Karpas-422 (cell line): ENCODE measurements around the gene FAAP100. TPM values are rescaled to one million over a fixed set of nuclear protein-coding genes. Genes with fewer than 3 reads are reported as not detected.
"Not testable (repeated sequence)": the region's sequence is repeated elsewhere in the genome, so short reads cannot be mapped to it uniquely, and the experiment has no call there.

ENCODE experiments used
- DNase-seq: peaks from one replicate; pipeline ENCODE4 v3.0.0-alpha.2; 2015
- H2AFZ ChIP-seq: fragments of 200-600 bp; sonication (generic); 2 replicates; pipeline ENCODE4 v1.6.1; 2014; ENCODE audit warnings: antibody characterized with exemption, low read length, mixed read lengths
- H3K27ac ChIP-seq: fragments of 200-600 bp; sonication (generic); 2 replicates; pipeline ENCODE4 v1.5.1; 2014; ENCODE audit warnings: mild to moderate bottlenecking, low read length, moderate library complexity
- H3K27me3 ChIP-seq: fragments of 200-600 bp; sonication (generic); 2 replicates; pipeline ENCODE4 v1.6.1; 2014; ENCODE audit warnings: low read length, mixed read lengths
- H3K36me3 ChIP-seq: fragments of 200-600 bp; sonication (generic); 2 replicates; pipeline ENCODE4 v1.6.1; 2014; ENCODE audit warnings: low read length, mixed read lengths; ENCODE audit not compliant: insufficient read depth
- H3K4me1 ChIP-seq: fragments of 200-600 bp; sonication (generic); 2 replicates; pipeline ENCODE4 v1.6.1; 2014; ENCODE audit warnings: mild to moderate bottlenecking, low read length, mixed read lengths
- H3K4me2 ChIP-seq: fragments of 200-600 bp; sonication (generic); 2 replicates; pipeline ENCODE4 v1.6.1; 2014; ENCODE audit warnings: low read length, low read depth, mild to moderate bottlenecking; ENCODE audit not compliant: poor library complexity, severe bottlenecking
- H3K4me3 ChIP-seq: fragments of 200-600 bp; sonication (generic); 2 replicates; pipeline ENCODE4 v1.5.1; 2014; ENCODE audit warnings: mild to moderate bottlenecking, antibody characterized with exemption, low read length, mixed read lengths
- H3K79me2 ChIP-seq: fragments of 200-600 bp; sonication (generic); 2 replicates; pipeline ENCODE4 v1.6.1; 2014; ENCODE audit warnings: mild to moderate bottlenecking, low read length, mixed read lengths
- H3K9ac ChIP-seq: fragments of 200-600 bp; sonication (generic); 2 replicates; pipeline ENCODE4 v1.6.0; 2014; ENCODE audit warnings: low read length
- H3K9me2 ChIP-seq: fragments of 200-600 bp; sonication (generic), shearing (Covaris generic); replicated peaks from 2 replicates; pipeline ENCODE4 v1.6.0; 2014; ENCODE audit warnings: mild to moderate bottlenecking, low read length, moderate library complexity; ENCODE audit not compliant: insufficient read depth
- H3K9me3 ChIP-seq: fragments of 300-700, 200-600 bp; sonication (generic); 2 replicates; pipeline ENCODE4 v1.6.1; 2014; ENCODE audit warnings: low read length, mixed read lengths
- H4K20me1 ChIP-seq: fragments of 200-600 bp; sonication (generic); 2 replicates; pipeline ENCODE4 v1.6.1; 2014; ENCODE audit warnings: mild to moderate bottlenecking, antibody characterized with exemption, low read length, low read depth; ENCODE audit not compliant: insufficient read depth
- total RNA-seq: library from RNA; depleted of rRNA; stranded (reverse); fragments of >200 nt; shearing (Covaris generic); gene quantifications from 2 replicates; pipeline ENCODE4 v1.2.3, GENCODE V29; 2014; ENCODE audit warnings: low replicate concordance

Gene FAAP100
- total RNA-seq, 1 experiment from 2014 or later: 14.8 TPM

DNA sequence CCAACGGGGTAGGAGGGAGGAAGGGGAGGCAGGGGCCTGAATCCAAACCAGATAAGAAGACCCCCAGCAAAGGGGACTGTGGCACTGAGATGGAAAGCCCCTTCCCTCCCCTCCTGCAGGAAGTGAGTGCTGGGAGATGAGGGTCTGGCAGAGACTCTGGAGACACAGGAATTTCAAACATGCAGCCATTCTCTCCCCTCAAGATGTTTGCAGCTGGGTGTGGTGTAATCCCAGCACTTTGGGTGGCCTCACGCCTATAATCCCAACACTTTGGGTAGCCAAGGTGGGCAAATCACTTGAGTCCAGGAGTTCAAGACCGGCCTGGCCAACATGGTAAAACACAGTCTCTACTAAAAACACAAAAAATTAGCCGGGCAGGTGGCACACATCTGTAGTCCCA, 33.9 kb upstream of the FAAP100 start:
- H3K9me2 ChIP-seq: no peaks in the 10 kb centered on the region
- no peak for DNase-seq
- no peak overlapping the region for H2AFZ ChIP-seq
- no peak overlapping the region for H3K4me2 ChIP-seq
- no peaks in the 10 kb centered on the region for H3K27me3 ChIP-seq
- peaks cover 23% of the 10 kb centered on the region for H3K36me3 ChIP-seq
- no peak overlapping the region for H3K9ac ChIP-seq
- no peak overlapping the region for H3K4me3 ChIP-seq
- H3K79me2 ChIP-seq: 0 out of 2 replicates have a peak, but pooled peaks cover 3% of the 10 kb centered on the region
- no peak overlapping the region for H3K27ac ChIP-seq
- no peaks in the 10 kb centered on the region for H4K20me1 ChIP-seq
- H3K9me3 ChIP-seq: no peaks in the 10 kb centered on the region
- H3K4me1 ChIP-seq: no peaks in the 10 kb centered on the region

DNA sequence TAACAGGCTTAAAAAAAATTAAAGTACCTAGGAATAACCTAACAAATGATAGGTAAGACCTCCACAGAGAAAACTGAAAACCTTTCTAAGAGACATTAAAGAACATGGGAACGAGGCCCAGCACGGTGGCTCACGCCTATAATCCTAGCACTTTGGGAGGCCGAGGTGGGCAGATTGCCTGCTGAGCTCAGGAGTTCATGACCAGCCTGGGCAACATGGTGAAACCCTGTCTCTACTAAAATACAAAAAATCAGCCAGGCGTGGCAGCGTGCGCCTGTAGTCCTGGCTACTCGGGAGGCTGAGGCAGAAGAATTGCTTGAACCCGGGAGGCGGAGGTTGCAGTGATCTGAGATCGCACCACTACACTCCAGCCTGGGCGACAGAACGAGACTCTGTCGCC, 32.6 kb upstream of the FAAP100 start:
- not testable (repeated sequence) for H3K79me2 ChIP-seq, H4K20me1 ChIP-seq, H3K9ac ChIP-seq, H3K4me3 ChIP-seq, H3K4me2 ChIP-seq, DNase-seq, H3K27me3 ChIP-seq, H3K27ac ChIP-seq, H3K9me2 ChIP-seq, H2AFZ ChIP-seq, H3K9me3 ChIP-seq, H3K4me1 ChIP-seq
- H3K36me3 ChIP-seq: peaks cover 19% of the 10 kb centered on the region

DNA sequence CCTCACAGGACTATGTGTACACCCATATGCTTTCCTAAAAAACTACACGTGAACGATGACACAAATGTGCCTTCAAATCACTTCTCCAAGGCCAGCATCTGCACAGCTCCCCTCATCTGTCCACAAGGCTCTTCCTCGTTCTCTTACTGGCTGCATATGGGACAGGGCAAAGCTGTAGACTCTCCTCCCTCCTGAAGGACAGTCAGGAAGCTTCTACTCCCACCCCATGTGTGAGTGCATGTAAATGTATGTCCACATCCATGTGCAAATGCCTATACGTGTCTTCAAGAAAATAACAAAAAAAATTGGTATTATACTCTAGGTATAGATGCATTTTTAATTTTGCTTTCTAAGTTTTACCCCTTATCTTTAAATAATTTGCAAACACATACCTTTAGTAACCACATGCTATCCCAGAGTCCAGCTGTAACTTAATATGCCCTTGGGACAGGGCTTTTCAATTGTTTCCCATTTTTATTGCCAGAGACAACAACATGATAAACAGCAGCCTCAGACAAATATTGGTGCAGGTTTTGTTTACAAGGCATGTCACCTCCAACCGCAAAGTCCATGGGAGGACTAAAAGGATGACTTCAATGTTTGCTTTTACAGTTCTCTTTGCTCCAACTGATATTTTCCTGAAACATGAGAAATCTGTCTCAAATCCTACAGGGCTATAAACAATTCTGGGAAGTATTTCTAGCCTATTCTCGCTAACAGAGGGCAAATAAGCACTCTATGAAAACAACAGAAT, 31.6 kb upstream of the FAAP100 start:
- Histone ChIP-seq H3K27me3 (no peaks in the 10 kb centered on the region), H3K36me3 (peaks cover 15% of the 10 kb centered on the region), H3K9ac (no peak overlapping the region), H3K9me2 (no peaks in the 10 kb centered on the region), H3K9me3 (no peaks in the 10 kb centered on the region), H3K27ac (no peak overlapping the region), H4K20me1 (0 out of 2 replicates have a peak, but pooled peaks cover 3% of the 10 kb centered on the region), H2AFZ (no peak overlapping the region), H3K4me3 (no peak overlapping the region), H3K4me2 (no peak overlapping the region), H3K79me2 (0 out of 2 replicates have a peak, but pooled peaks cover 3% of the 10 kb centered on the region), H3K4me1 (no peaks in the 10 kb centered on the region)
- no peak for DNase-seq

DNA sequence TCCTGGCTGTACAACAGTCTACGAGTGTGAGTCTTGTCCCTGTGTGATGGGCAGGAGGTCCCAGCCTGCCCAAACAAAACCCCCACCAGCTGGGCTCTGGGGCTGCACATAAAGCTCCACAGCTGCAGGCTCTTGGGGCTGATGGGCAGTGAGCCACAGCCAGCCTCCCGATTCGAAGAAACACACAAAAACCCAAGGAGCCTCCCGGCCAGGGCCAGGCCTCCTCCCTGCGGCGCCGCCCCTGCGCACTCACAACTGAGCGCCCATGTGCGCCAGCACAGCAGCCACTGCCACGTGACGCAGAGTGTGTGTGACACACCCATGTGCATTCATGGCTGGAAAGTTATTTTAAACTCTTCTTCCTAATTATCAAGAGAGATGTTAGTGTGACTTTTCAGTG, 30.6 kb upstream of the FAAP100 start:
- H3K79me2 ChIP-seq: 0 out of 2 replicates have a peak, but pooled peaks cover 3% of the 10 kb centered on the region
- 0 out of 2 replicates have a peak, but pooled peaks cover 5% of the 10 kb centered on the region for H4K20me1 ChIP-seq
- H3K27ac ChIP-seq: no peak overlapping the region
- H3K4me2 ChIP-seq: no peak overlapping the region
- H2AFZ ChIP-seq: no peak overlapping the region
- no peak overlapping the region for H3K9ac ChIP-seq
- H3K9me3 ChIP-seq: no peaks in the 10 kb centered on the region
- H3K27me3 ChIP-seq: no peaks in the 10 kb centered on the region
- H3K4me1 ChIP-seq: no peaks in the 10 kb centered on the region
- no peak for DNase-seq
- no peaks in the 10 kb centered on the region for H3K9me2 ChIP-seq
- no peak overlapping the region for H3K4me3 ChIP-seq
- peaks cover 9% of the 10 kb centered on the region; the same call in 1 of the 2 replicates for H3K36me3 ChIP-seq

DNA sequence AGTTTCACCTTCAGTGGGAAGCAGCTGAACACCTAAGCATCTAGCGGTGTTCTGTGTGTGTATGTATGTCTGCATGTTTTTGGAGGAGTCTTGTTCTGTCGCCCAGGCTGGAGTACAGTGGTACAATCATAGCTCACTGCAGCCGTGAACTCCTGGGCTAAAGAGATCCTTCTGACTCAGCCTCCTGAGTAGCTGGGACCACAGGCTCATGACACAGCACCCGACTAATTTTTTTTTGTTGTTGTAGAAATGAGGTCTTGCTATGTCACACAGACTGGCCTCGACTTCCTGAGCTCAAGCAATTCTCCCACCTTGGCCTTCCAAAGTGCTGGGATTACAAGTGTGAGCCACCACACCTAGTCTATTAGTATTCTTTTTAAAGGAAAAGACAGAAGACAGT, 30.2 kb upstream of the FAAP100 start:
- peaks cover 9% of the 10 kb centered on the region; the same call in 1 of the 2 replicates for H3K36me3 ChIP-seq

DNA sequence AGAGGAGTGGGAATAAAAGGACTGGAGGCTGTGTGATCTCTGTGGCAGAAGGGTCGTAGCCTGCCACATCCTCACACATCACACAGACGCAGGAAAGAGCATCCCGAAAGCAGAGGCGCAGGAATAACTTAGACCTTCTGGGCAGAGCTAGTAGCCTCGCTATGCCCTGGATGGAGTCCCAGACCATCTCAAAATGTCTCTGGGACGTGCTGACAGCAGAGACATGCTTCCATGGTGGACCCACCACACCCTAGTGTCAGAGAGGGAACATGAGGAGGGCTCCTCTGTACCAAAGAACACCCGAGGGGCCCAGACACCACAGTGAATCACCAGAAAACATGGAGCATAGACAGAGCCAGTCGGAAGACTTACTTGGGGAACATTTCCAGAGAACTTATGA, 29.6 kb upstream of the FAAP100 start:
- Histone ChIP-seq H3K27ac (no peak overlapping the region), H3K79me2 (0 out of 2 replicates have a peak, but pooled peaks cover 3% of the 10 kb centered on the region), H3K4me2 (no peak overlapping the region), H3K27me3 (no peaks in the 10 kb centered on the region), H3K4me1 (no peaks in the 10 kb centered on the region), H3K9ac (no peak overlapping the region), H3K9me2 (no peaks in the 10 kb centered on the region), H3K4me3 (no peak overlapping the region), H4K20me1 (0 out of 2 replicates have a peak, but pooled peaks cover 5% of the 10 kb centered on the region), H3K9me3 (no peaks in the 10 kb centered on the region), H3K36me3 (peaks cover 9% of the 10 kb centered on the region; the same call in 1 of the 2 replicates), H2AFZ (no peak overlapping the region)
- DNase-seq: no peak

More for the DNA sequence above, 30.2 kb upstream of the FAAP100 start:
- no peak for DNase-seq
- Histone ChIP-seq H3K4me1 (no peaks in the 10 kb centered on the region), H3K4me2 (no peak overlapping the region), H3K9me2 (no peaks in the 10 kb centered on the region), H3K9me3 (no peaks in the 10 kb centered on the region), H4K20me1 (0 out of 2 replicates have a peak, but pooled peaks cover 5% of the 10 kb centered on the region), H3K27me3 (no peaks in the 10 kb centered on the region), H3K27ac (no peak overlapping the region), H2AFZ (no peak overlapping the region), H3K79me2 (0 out of 2 replicates have a peak, but pooled peaks cover 3% of the 10 kb centered on the region), H3K9ac (no peak overlapping the region), H3K4me3 (no peak overlapping the region)

DNA sequence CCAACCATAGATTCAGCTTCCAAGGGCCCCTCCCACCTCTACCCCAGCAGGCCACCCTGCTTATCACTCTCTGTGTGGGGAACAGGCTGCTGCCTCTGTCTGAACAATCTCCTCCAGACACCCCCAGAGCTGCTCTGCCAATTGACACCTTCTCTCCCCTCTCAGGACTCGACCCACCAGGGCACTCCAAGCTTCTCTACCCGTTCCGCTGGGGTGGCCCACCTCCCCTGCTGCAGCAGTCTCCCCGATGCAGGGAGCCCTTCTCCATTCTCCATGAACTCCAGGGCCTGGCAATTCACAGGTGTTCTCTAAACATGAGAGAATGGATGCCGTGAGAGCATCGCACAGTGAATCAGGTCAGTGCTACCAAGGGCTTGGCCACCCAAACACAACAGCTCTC, 28.3 kb upstream of the FAAP100 start:
- peaks cover 9% of the 10 kb centered on the region; the same call in 1 of the 2 replicates for H3K36me3 ChIP-seq
- no peak overlapping the region for H3K4me3 ChIP-seq
- DNase-seq: no peak
- 0 out of 2 replicates have a peak, but pooled peaks cover 3% of the 10 kb centered on the region for H3K79me2 ChIP-seq
- no peaks in the 10 kb centered on the region for H3K9me3 ChIP-seq
- H2AFZ ChIP-seq: no peak overlapping the region
- 0 out of 2 replicates have a peak, but pooled peaks cover 9% of the 10 kb centered on the region for H4K20me1 ChIP-seq
- no peak overlapping the region for H3K4me2 ChIP-seq
- H3K27ac ChIP-seq: no peak overlapping the region
- no peak overlapping the region for H3K9ac ChIP-seq
- H3K9me2 ChIP-seq: no peaks in the 10 kb centered on the region
- H3K4me1 ChIP-seq: no peaks in the 10 kb centered on the region
- H3K27me3 ChIP-seq: no peaks in the 10 kb centered on the region

DNA sequence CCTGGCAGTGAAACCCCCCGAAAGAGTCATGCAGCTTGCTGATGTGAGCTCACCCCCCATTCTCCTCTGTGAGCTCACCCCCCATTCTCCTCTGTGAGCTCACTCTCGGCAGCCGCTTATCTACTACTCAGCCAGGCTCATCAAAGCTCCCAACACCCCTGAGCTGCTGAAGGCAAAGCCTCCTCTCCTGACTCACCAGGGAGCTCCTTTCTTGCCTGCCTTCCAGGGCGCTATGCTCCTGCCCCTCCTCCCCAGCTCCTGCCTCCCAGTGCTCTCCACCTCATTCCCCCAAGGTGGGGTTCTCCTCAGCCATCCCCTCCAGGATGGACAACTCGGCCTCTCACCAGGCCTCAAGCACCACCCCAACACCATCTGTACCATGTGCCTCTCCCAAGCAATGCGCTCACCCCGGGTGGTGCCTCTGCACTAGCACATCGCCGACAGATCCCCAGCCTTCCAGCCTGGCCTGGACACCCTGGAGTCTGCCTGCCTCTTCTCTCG, 27.7 kb upstream of the FAAP100 start:
- H3K27ac ChIP-seq: no peak overlapping the region
- H3K27me3 ChIP-seq: no peaks in the 10 kb centered on the region
- no peak for DNase-seq
- H3K36me3 ChIP-seq: peaks cover 9% of the 10 kb centered on the region; the same call in 1 of the 2 replicates
- H3K79me2 ChIP-seq: 0 out of 2 replicates have a peak, but pooled peaks cover 3% of the 10 kb centered on the region
- H3K4me1 ChIP-seq: no peaks in the 10 kb centered on the region
- H3K9ac ChIP-seq: no peak overlapping the region
- 0 out of 2 replicates have a peak, but pooled peaks cover 9% of the 10 kb centered on the region for H4K20me1 ChIP-seq
- no peak overlapping the region for H3K4me3 ChIP-seq
- no peak overlapping the region for H2AFZ ChIP-seq
- H3K9me2 ChIP-seq: no peaks in the 10 kb centered on the region
- no peaks in the 10 kb centered on the region for H3K9me3 ChIP-seq
- H3K4me2 ChIP-seq: no peak overlapping the region
